ENCODE measurements around the gene LIPA. TPM values are rescaled to one million over a fixed set of nuclear protein-coding genes. Genes with fewer than 3 reads are reported as not detected.
"Not testable (repeated sequence)": the region's sequence is repeated elsewhere in the genome, so short reads cannot be mapped to it uniquely, and the experiment has no call there.

LIPA gene
- total RNA-seq, 1 donor from 2014 or later, result 40.9 TPM

DNA sequence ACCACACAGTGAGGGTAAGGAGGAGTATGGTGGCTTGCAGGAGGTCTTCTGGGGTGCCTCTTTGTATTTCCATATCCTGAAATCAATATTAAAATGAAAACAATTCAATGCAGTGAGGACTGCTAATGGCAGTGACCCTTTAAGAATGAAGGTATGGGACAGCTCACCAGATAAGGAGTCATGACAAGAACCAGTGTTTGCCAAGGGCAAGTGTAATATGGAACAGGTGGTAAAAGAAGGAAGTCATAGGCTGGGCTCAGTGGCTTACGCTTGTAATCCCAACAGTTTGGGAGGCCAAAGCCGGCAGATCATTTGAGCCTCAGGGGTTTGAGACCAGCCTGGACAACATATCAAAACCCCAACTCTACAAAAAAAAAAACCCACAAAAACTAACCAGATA lies 20.0 kb upstream of the LIPA start:
- no peak for DNase-seq (ENCODE audit: low read depth, low spot score)

DNA sequence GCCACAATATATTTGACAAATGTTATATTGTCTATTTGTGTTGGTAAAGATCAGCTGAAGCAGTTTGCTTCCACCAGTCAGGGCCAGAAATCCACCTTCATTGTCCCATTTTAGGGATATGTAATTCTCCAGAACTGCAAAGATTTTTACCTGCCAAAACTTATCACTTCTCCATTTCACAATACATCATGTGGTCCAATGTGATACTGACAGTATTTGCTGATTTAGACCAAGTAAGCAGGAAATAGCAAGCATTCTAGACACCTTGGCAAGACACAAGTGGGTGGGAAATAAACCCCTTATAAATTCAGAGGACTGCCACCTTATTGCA lies 18.5 kb upstream of the LIPA start:
- no peak for DNase-seq (ENCODE audit: low read depth, low spot score)

DNA sequence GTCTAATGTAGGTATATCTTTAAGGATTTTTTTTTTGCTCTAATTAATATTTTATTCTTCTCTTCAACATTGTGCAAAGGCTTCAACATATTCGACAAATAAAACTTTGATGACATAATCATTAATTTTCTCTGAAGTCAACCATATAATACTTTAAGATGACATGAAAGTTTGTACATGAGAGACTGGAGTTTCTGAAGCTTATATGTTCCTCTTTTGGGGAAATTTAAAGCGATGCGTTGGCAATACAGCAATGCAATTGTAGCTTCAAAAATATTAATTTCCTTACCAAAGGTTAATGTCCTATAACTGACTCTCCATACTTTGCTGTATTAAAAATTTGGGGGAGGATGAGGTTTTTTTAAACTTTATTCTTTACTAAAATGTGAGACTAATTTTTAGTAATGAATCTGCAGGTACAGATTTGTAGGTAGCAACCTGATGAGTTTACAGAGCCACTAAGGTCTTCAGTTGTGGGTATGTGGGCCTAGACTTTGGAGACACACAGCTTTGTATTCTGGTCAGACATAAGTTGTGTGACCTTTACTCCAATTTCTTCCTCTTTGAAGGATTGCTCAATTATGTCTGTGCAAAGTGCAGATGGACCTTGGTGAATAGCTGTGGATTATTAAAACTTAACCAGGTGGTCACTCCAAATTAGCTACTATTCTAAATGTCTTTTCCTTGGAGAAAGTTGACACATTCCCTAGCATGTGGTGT lies 18.0 kb upstream of the LIPA start:
- no peak for DNase-seq (ENCODE audit: low read depth, low spot score)

DNA sequence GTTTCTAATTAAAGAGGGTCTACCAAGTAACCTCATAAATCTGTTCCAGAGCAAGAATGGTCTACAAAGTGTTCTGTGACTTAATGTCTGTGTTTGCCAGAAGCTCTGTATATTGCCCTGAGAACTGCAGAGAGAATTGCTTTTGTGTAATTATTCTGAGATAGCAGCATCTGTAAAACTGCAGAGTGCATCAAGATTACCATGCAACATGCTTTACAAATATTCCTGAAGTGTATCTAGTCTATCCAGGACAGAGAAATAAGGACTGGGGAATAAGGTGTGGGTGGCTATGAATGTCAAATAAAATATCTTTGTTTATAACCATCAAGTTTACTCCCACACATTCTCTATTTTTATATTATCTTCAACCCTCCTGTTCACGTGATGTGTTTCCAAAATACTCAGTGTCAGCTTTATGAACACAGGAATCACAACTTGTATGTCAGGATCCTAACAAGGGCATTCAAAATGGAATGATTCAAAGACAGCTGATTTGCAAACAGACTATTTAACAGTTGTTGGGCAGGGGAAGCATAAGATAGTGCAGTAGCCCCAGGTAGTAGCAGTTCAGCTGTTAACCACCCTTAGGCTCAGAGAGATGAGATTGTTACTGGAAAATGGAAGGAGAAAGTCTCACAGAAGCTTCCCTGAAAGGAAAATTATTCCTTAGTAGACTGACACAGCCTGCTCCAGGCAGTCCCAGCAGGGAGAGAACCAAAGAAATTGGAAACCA lies 15.3 kb upstream of the LIPA start:
- DNase-seq (ENCODE audit: low read depth, low spot score), result no peak

DNA sequence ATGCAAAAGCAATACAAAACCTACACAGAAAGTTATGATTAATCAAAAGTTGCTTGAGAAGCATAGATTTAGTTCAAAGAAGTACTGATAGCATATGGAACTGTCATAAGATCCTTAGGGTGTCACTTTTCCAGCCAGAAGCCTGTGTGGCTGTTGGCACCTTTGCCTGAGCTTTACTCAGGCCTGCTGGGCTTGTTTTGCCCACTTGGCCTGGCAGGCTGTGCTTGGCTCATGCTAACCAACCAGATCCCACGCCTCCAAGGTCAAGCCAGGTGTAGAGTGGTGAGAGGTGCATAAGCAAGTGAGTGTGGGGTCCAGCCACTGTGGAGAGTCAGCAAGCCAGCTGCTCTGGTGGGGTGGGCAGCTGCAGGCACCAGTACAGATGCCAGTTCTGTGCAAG lies 12.0 kb upstream of the LIPA start:
- no peak for DNase-seq (ENCODE audit: low read depth, low spot score)

DNA sequence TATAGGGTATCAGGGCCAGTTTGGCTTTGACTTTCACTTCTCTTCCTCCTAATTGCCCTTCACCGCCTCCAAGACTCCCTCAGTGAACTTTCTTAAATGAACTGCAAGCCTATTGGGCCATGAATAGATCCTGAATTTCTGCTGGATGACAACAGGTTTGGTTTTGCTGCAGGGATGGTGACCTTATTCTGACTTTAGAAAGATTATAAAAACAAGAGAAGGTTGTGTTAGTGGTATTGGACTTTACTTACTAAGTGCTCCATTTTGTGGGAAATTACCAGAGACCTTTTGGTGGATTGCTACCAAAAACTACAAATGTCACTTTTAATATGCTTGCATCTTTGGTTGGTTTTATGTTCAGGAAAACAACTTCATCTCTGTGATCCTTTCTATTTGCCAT lies 11.5 kb upstream of the LIPA start:
- no peak for DNase-seq (ENCODE audit: low read depth, low spot score)

DNA sequence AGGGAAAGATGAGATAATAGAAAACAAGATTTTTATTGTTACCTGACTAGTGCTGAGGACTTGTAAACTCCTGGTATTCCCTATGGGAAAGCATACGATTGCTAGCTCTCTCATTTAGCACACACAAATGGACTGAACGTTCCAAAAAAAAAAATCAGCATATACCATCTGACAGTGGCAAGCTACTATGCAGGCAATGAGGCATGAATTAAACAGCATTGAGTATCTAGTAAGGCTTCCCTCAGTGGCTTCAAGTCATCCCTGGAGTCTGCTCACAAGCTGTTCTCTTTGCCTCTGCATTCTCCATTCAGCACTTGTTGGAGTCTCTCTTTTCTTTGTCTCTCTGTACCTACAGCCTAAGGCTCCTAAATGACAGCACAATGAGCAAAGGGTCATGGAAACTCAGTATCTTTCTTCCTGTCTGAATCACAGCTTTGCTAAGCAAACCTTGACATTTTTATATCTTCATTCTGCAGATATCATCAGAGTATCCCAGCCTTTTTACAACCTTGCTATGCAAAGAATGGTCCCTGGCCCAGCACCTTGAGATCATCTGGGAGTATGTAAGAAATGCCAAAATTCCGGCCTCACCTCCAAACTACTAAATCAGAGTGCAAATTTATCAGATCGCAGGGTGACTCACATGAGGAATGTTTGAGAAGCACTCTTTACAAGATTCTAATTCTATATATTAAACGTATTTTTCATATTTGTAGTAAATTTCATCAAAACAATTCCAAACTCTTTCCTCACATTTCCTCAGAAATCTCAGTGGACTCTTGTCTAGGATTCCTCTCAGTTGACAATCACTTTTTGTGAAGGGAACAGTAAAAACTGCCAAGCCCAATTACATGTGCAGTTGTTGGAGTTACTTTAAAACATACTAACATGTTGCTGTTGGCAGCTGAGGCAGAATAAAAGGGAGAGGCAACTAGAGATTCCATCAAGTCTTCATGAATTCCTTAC lies 10.8 kb upstream of the LIPA start:
- DNase-seq (ENCODE audit: low read depth, low spot score), result no peak

DNA sequence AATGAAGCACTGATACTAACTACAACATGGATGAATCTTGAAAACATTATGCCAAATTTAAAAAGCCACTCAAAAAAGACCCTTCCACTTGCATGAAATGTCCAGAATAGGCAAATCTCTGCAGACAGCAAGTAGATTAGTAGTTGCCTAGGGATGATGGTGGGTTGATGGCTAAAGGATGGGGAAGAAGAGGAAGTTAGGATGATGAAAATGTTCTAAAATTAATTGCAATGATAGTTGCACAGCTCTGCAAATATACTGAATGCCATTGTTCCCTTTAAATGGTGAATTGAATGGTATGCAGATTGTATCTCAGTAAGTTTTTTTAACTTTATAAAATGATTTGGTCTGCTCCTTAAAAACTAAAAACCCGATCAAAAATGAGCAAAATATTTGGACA lies 7.3 kb upstream of the LIPA start:
- DNase-seq (ENCODE audit: low read depth, low spot score), result no peak

DNA sequence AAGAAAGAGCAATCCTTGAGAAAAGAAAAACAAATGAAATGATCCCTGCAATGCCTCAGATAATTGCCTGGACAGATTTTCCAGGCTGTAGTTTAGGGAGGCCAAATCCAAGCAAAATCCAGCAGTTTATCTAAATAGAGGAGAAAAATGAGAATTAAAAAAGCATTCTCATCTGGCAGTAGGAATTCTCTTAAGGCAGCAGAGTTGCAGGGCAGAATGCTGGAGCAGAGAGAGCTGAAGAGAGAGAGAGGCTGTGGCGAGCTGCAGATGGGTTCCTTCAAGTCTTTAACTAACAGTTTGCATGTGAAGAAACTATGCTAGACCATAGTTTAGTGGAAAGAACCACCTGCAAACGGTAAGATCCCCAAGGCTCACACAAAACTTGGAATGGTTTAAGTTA lies 6.0 kb upstream of the LIPA start:
- DNase-seq (ENCODE audit: low read depth, low spot score), result no peak

DNA sequence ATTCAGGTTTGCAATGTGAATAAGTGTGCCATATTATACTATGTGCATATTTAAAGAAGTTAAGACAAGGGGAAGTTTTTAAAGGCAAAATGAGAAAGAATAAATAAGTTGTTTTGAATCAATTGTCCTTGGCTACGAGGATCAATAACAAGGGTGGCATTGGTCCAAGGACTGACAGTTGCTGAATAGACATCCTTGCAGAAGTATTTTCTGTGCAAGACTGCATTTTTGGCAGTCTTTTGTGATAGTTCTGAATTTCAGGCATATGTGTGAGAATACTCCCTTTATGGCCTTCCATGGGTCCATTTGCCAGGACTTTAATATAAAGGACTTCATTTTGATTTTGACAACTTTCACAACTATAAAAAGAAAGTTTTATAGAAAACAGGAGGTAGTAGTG lies 5.4 kb upstream of the LIPA start:
- no peak for DNase-seq (ENCODE audit: low read depth, low spot score)

DNA sequence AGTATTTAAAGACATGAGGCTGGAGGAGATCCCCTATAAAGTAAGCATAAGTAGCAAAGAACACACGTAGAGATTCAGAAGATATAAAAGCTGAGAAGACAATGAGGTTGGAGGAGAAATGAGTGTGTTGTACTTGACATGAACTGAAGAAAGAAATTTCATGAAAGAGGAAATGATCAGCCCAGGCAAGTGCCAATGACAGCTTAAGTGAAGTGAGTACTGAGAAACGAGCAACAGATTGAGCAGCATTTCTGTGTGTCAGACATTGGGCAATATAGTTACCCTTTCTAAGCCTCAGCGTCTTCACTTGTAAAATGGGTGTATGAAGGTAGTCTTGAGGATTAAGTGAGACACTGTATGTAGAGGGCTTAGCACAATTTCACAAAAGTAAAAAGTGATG lies 4.8 kb upstream of the LIPA start:
- no peak for DNase-seq (ENCODE audit: low read depth, low spot score)

DNA sequence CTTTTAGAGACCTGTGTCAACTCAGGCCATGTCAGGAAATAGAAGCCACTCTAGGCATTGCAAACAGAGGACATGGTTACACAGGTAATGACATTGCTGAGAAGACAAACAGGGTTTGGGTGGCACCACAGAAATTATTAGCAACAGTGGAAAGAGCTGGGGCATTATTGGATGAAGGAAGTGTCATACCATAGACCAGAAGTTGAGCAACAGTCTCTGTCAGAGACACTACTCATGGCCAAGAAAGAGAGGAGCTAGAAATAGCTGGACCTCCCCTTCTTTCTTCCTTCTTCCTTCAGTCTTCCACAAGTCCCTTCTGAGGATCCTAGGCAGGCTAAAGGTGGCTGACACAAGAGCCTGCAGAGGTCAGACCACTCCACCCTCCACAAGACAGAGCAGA lies 4.2 kb upstream of the LIPA start:
- DNase-seq (ENCODE audit: low read depth, low spot score), result no peak

DNA sequence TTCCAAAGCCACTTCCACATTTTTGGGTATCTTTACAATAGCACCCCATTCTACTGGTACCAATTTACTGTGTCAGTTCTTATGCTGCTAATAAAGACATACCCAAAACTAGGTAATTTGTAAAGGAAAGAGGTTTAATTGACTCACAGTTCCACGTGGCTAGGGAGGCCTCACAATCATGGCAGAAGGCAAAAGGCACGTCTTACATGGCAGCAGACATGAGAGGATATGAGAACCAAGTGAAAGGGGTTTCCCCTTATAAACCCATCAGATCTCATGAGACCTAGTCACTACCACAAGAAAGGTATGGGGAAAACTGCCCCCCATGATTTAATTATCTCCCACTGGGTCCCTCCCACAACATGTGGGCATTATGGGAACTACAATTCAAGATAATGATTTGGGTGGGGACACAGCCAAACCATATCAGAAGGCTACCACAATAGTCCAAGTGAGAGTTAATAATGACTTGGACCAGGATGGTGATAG lies 3.6 kb upstream of the LIPA start:
- DNase-seq (ENCODE audit: low read depth, low spot score), result not testable (repeated sequence)

DNA sequence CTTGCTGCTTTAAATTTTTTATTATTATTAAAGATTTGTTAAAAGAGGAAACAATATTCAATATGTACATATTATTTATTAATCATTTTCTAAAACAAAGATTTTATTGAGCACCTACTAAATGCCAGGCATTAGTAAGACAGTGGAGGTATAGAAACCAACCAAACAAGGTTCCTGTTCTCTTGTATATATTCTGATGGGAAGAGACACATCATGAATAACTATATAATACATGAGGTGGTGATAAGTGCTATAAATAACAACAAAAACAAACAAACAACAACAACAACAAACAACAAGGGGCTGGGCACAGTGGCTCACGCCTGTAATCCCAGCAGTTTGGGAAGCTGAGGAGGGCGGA lies 630 bp upstream of the LIPA start:
- DNase-seq (ENCODE audit: low read depth, low spot score), result no peak

DNA sequence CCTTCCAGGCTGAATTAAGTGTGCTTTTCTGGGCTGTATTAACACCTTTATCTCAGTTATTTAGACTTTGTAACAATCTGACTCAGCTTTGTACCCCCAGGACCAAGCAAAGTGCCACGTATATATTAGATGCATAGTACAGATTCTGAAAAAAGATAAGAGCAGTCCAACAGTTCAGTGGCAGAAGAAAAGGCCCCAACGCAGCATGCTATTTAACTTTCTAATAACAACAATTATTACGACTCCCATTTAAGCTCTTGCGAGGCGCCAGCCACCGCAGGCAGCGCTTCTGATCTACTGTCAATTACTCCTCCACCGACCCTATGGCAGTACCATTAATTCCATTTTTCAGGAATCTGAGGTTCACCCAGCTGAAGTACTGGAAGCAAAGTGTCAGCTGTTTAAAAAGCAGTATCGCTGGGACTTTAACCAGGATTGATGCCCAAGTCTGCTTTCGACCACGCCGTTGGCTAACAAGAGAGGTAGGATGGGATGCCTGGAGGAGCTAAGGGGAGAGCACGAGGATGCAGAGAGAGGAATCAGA lies 638 bp downstream of the LIPA start:
- no peak for DNase-seq (ENCODE audit: low read depth, low spot score)

DNA sequence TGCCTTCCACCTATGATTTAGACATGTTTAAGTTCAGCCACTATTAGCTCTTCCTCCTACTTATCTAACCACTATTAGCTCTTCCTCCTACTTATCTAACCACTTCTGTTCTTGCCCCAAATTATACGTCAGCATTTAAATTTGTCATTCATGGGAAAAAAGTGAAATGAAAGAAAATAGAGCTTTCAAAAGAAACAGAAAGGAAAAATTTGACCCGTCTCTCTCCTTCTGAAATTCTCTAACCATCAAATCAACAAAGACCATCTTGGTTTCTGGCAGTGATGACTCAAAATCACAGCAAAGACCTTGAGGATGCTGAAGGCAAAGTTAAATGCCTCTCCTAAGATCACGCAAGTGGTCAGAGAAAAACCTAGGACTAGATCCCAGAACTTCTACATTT lies 2.6 kb downstream of the LIPA start:
- DNase-seq (ENCODE audit: low read depth, low spot score), result no peak

DNA sequence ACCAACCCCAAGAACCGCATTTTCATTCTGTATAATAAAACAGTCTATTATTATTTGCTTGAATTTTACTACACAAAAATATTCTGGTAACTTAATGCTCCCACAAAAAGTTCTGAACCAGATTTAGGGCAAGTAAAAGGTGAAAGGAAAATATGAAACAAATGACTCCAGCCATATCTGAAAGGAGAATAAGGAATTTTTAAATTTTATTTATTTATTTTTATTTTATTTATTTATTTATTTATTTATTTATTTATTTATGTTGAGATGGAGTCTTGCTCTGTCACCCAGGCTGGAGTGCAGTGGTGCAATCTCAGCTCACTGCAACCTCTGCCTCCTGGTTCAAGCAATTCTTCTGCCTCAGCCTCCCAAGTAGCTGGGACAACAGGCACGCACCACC lies 4.0 kb downstream of the LIPA start:
- not testable (repeated sequence) for DNase-seq (ENCODE audit: low read depth, low spot score)

DNA sequence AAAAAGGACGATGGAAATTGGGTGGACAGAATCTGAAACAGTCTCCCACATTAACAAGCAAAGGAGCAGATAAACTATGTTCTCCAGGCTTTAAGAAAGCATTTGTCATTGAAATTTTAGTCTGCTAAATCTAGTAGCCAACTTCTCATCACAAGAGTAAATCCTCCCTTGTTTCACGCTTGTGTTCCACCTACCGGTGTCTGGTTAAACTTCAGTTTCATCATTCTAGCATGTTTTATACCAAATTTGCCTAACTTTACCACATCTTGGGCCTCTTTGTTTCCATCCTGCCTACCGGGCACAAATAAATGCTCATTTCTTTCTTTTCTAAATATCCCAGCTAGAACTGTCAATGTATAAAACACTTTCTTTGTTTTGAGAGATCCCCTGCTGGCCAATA lies 5.8 kb downstream of the LIPA start:
- DNase-seq (ENCODE audit: low read depth, low spot score), result no peak

DNA sequence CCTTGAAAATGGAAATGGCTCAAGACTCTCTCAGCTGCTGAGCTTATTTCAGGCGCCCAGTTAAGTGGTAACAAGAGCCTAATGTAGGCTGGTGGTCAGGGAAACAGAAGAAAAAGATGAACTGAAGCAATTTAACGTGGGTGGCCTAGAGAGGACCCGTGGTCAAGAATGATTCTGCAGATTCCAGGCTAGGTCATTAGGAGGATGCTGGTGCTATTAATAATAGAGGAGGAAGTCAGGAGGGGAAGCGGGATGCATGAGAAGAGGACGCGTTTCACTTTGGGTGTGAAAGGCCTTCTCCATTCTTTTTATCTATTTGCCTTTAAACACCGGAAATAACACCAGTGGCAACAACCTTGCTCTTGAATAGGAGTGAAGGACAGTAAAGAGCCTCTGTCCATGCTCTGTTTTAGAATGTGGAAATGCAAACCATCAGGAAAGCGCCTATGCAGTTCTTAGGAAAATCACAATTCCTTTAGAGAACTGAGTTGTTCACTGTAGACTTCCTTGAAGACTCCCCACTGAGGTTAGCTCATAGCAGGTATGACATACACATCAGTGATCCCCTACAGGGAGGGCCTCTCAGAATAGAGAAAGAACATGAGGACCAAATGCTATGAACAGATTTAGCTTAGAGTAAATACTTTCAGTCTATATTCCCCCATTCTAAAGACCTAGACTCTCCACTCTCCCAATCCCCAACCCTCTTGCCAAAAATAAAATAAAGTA lies 8.6 kb downstream of the LIPA start:
- DNase-seq (ENCODE audit: low read depth, low spot score), result no peak

DNA sequence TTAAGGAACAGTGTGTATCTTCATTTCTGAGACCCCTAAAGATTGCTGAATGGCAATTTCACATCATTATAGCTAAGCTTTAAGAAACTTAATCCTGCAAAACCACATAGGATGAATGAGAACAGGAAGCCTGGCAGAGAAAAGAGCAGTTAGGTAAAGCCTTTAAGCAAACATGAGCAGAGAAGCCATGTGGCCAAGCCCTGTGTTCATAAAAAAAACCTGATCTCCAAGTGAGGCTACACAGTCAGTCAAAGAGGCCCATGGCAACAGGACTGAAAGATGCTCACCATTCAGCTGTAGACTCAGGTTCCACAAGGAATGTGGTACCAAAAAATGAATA lies 9.3 kb downstream of the LIPA start:
- no peak for DNase-seq (ENCODE audit: low read depth, low spot score)

Measured in pulmonary artery endothelial cell (primary cell).